ENCODE results near the gene MAOA. TPM values are rescaled to one million over a fixed set of nuclear protein-coding genes. Genes with fewer than 3 reads are reported as not detected.
"Not testable (repeated sequence)": the region's sequence is repeated elsewhere in the genome, so short reads cannot be mapped to it uniquely, and the experiment has no call there.

MAOA gene
- total RNA-seq, 2 experiments from 2014 or later: 1.5 to 2.2 TPM

GRCh38 chrX:43720961-43721360 lies 64.9 kb downstream of the MAOA start:
- intact Hi-C loops (cut with DNase I, micrococcal nuclease): no loop called here
- no peak for DNase-seq
- H3K27me3 Mint-ChIP-seq: no peaks in the 10 kb centered on the region
- ChIA-PET CTCF (no interaction called here), POLR2A (no interaction called here)
- no peaks in the 10 kb centered on the region for H3K9me3 Mint-ChIP-seq (ENCODE audit: low read depth)
- no peak overlapping the region for H3K27ac Mint-ChIP-seq
- no peak for ATAC-seq
- no peaks in the 10 kb centered on the region for H3K4me1 Mint-ChIP-seq
- no peaks in the 10 kb centered on the region for H3K36me3 Mint-ChIP-seq (ENCODE audit: low read depth)
- H3K4me3 Mint-ChIP-seq: no peak overlapping the region

- H3K27me3 Mint-ChIP-seq; H3K9me3 Mint-ChIP-seq (ENCODE audit: low read depth); POLR2A ChIA-PET; H3K36me3 Mint-ChIP-seq (ENCODE audit: low read depth); ATAC-seq; H3K4me1 Mint-ChIP-seq; H3K4me3 Mint-ChIP-seq; intact Hi-C loops (cut with DNase I, micrococcal nuclease); DNase-seq; H3K27ac Mint-ChIP-seq: not testable (repeated sequence)
- CTCF ChIA-PET: interaction anchor here (0.9 kb wide), 1 partner anchor 522 kb away, joined by 3 read pairs; no protein-coding TSS in a partner anchor
Observed at GRCh38 chrX:43725227-43725626, 69.1 kb downstream of the MAOA start.

GRCh38 chrX:43727254-43727653 lies 71.2 kb downstream of the MAOA start:
- H3K36me3 Mint-ChIP-seq (ENCODE audit: low read depth); H3K4me1 Mint-ChIP-seq; H3K27me3 Mint-ChIP-seq; POLR2A ChIA-PET; H3K27ac Mint-ChIP-seq; ATAC-seq; DNase-seq; CTCF ChIA-PET; H3K9me3 Mint-ChIP-seq (ENCODE audit: low read depth); H3K4me3 Mint-ChIP-seq; intact Hi-C loops (cut with DNase I, micrococcal nuclease): not testable (repeated sequence)

GRCh38 chrX:43728002-43728401 lies 71.9 kb downstream of the MAOA start:
- H3K27ac Mint-ChIP-seq: no peak overlapping the region
- no peak overlapping the region for H3K4me3 Mint-ChIP-seq
- no peaks in the 10 kb centered on the region for H3K36me3 Mint-ChIP-seq (ENCODE audit: low read depth)
- POLR2A ChIA-PET: no interaction called here
- intact Hi-C loops (cut with DNase I, micrococcal nuclease): no loop called here
- CTCF ChIA-PET: no interaction called here
- H3K9me3 Mint-ChIP-seq (ENCODE audit: low read depth): no peaks in the 10 kb centered on the region
- peaks cover 2% of the 10 kb centered on the region for H3K27me3 Mint-ChIP-seq
- DNase-seq (no peak), ATAC-seq (no peak)
- no peaks in the 10 kb centered on the region for H3K4me1 Mint-ChIP-seq

- POLR2A ChIA-PET: no interaction called here
Observed at GRCh38 chrX:43728966-43729365, 72.9 kb downstream of the MAOA start.

GRCh38 chrX:43731086-43731485 lies 75.0 kb downstream of the MAOA start:
- ChIA-PET CTCF (no interaction called here), POLR2A (no interaction called here)
- Mint-ChIP-seq H3K27me3 (peaks cover 2% of the 10 kb centered on the region), H3K4me3 (no peak overlapping the region), H3K27ac (no peak overlapping the region), H3K4me1 (no peaks in the 10 kb centered on the region), H3K9me3 (ENCODE audit: low read depth) (no peaks in the 10 kb centered on the region), H3K36me3 (ENCODE audit: low read depth) (no peaks in the 10 kb centered on the region)
- ATAC-seq (no peak), DNase-seq (no peak)
- intact Hi-C loops (cut with DNase I, micrococcal nuclease): no loop called here

More at GRCh38 chrX:43728966-43729365, 72.9 kb downstream of the MAOA start:
- ATAC-seq (no peak), DNase-seq (no peak)
- no peaks in the 10 kb centered on the region for H3K36me3 Mint-ChIP-seq (ENCODE audit: low read depth)
- no peak overlapping the region for H3K4me3 Mint-ChIP-seq
- no peak overlapping the region for H3K27ac Mint-ChIP-seq
- H3K9me3 Mint-ChIP-seq (ENCODE audit: low read depth): no peaks in the 10 kb centered on the region
- CTCF ChIA-PET: no interaction called here
- intact Hi-C loops (cut with DNase I, micrococcal nuclease): no loop called here
- no peaks in the 10 kb centered on the region for H3K4me1 Mint-ChIP-seq
- peaks cover 2% of the 10 kb centered on the region for H3K27me3 Mint-ChIP-seq

- H3K4me3 Mint-ChIP-seq: no peak overlapping the region
- no peak overlapping the region for H3K27ac Mint-ChIP-seq
- CTCF ChIA-PET: no interaction called here
- POLR2A ChIA-PET: no interaction called here
- no peaks in the 10 kb centered on the region for H3K36me3 Mint-ChIP-seq (ENCODE audit: low read depth)
- intact Hi-C loops (cut with DNase I, micrococcal nuclease): no loop called here
- ATAC-seq: no peak
- H3K9me3 Mint-ChIP-seq (ENCODE audit: low read depth): no peaks in the 10 kb centered on the region
- H3K4me1 Mint-ChIP-seq: no peaks in the 10 kb centered on the region
- H3K27me3 Mint-ChIP-seq: peaks cover 2% of the 10 kb centered on the region
- DNase-seq: no peak
Observed at GRCh38 chrX:43733699-43734098, 77.6 kb downstream of the MAOA start.

- POLR2A ChIA-PET: no interaction called here
- Mint-ChIP-seq H3K36me3 (ENCODE audit: low read depth) (no peaks in the 10 kb centered on the region), H3K27ac (no peak overlapping the region), H3K27me3 (no peaks in the 10 kb centered on the region), H3K4me3 (no peak overlapping the region), H3K9me3 (ENCODE audit: low read depth) (no peaks in the 10 kb centered on the region), H3K4me1 (no peaks in the 10 kb centered on the region)
- CTCF ChIA-PET: interaction anchor here (1.3 kb wide), 1 partner anchor 16 kb away, joined by 3 read pairs; no protein-coding TSS in a partner anchor
- DNase-seq (no peak), ATAC-seq (no peak)
- intact Hi-C loops (cut with DNase I, micrococcal nuclease): no loop called here
Observed at GRCh38 chrX:43734444-43734843, 78.3 kb downstream of the MAOA start.

GRCh38 chrX:43735534-43735933 lies 79.4 kb downstream of the MAOA start:
- Mint-ChIP-seq H3K4me1 (no peaks in the 10 kb centered on the region), H3K4me3 (no peak overlapping the region), H3K27ac (no peak overlapping the region), H3K36me3 (ENCODE audit: low read depth) (no peaks in the 10 kb centered on the region), H3K27me3 (no peaks in the 10 kb centered on the region), H3K9me3 (ENCODE audit: low read depth) (no peaks in the 10 kb centered on the region)
- no peak for DNase-seq
- ChIA-PET POLR2A (no interaction called here), CTCF (interaction anchor here (1.3 kb wide), 1 partner anchor 15 kb away, joined by 3 read pairs; no protein-coding TSS in a partner anchor)
- intact Hi-C loops (cut with DNase I, micrococcal nuclease): no loop called here
- ATAC-seq: no peak

- no peaks in the 10 kb centered on the region for H3K4me1 Mint-ChIP-seq
- intact Hi-C loops (cut with DNase I, micrococcal nuclease): no loop called here
- DNase-seq: no peak
- CTCF ChIA-PET: interaction anchor here (1.3 kb wide), 1 partner anchor 14 kb away, joined by 3 read pairs; no protein-coding TSS in a partner anchor
- H3K9me3 Mint-ChIP-seq (ENCODE audit: low read depth): no peaks in the 10 kb centered on the region
- no peak for ATAC-seq
- POLR2A ChIA-PET: interaction anchor here (0.7 kb wide), 1 partner anchor 1772 kb away, joined by 3 read pairs; no protein-coding TSS in a partner anchor
- no peak overlapping the region for H3K27ac Mint-ChIP-seq
- H3K4me3 Mint-ChIP-seq: no peak overlapping the region
- H3K27me3 Mint-ChIP-seq: no peaks in the 10 kb centered on the region
- H3K36me3 Mint-ChIP-seq (ENCODE audit: low read depth): no peaks in the 10 kb centered on the region
Observed at GRCh38 chrX:43735957-43736356, 79.9 kb downstream of the MAOA start.

- no peak for ATAC-seq
Observed at GRCh38 chrX:43741843-43742573, 85.9 kb downstream of the MAOA start.

GRCh38 chrX:43743100-43743822 lies 87.2 kb downstream of the MAOA start:
- ChIA-PET POLR2A (no interaction called here), CTCF (interaction anchor here (0.9 kb wide), 1 partner anchor 184 kb away, joined by 3 read pairs; no protein-coding TSS in a partner anchor)
- Mint-ChIP-seq H3K9me3 (ENCODE audit: low read depth) (no peaks in the 10 kb centered on the region), H3K4me3 (no peak overlapping the region), H3K36me3 (ENCODE audit: low read depth) (no peaks in the 10 kb centered on the region), H3K4me1 (no peaks in the 10 kb centered on the region), H3K27ac (no peak overlapping the region), H3K27me3 (no peaks in the 10 kb centered on the region)
- no peak for ATAC-seq
- intact Hi-C loops (cut with DNase I, micrococcal nuclease): no loop called here
- no peak for DNase-seq

More at GRCh38 chrX:43741843-43742573, 85.9 kb downstream of the MAOA start:
- CTCF ChIA-PET: interaction anchor here (1.3 kb wide), 1 partner anchor 8 kb away, joined by 3 read pairs; no protein-coding TSS in a partner anchor
- H3K4me3 Mint-ChIP-seq: no peak overlapping the region
- POLR2A ChIA-PET: no interaction called here
- no peaks in the 10 kb centered on the region for H3K9me3 Mint-ChIP-seq (ENCODE audit: low read depth)
- no peak overlapping the region for H3K27ac Mint-ChIP-seq
- intact Hi-C loops (cut with DNase I, micrococcal nuclease): no loop called here
- no peaks in the 10 kb centered on the region for H3K36me3 Mint-ChIP-seq (ENCODE audit: low read depth)
- no peak for DNase-seq
- no peaks in the 10 kb centered on the region for H3K27me3 Mint-ChIP-seq
- H3K4me1 Mint-ChIP-seq: no peaks in the 10 kb centered on the region
